ENCODE data around the gene ZNF611. TPM values are rescaled to one million over a fixed set of nuclear protein-coding genes. Genes with fewer than 3 reads are reported as not detected.
A peak's percentile ranks its signal among the peaks of the same experiment; 100 is the strongest.
"Not testable (repeated sequence)": the region's sequence is repeated elsewhere in the genome, so short reads cannot be mapped to it uniquely, and the experiment has no call there.

ZNF611 gene
- 1 to 10 TPM; 4.9 to 8.7 (median 7.9) TPM for total RNA-seq

- H3K36me3 ChIP-seq, result peaks cover 0 to 8% (median 0%) of the 10 kb centered on the region in 3 donors
- peak; percentile 82 for DNase-seq
- H3K27me3 ChIP-seq, result no peaks in the 10 kb centered on the region
- peak within 1 kb of the TSS; percentile 86 to 94 (median 90) for H3K27ac ChIP-seq
- H3K9me3 ChIP-seq, result no peaks in the 10 kb centered on the region
- TF ChIP-seq POLR2A (IDR thresholded peaks at IDR 0.05) (peak in 3 of 4 donors; percentile 51 to 82 (median 73)), CTCF (IDR thresholded peaks at IDR 0.05) (peak; percentile 50 to 88 (median 72))
- WGBS, 2 donors, result 12 to 16% methylated on average over 19 to 27 of the region's 38 CpGs
- intact Hi-C loops (cut with DNase I), result no loop called here
- H3K4me1 ChIP-seq, result peaks cover 0 to 24% (median 0%) of the 10 kb centered on the region in 3 donors
- H3K4me3 ChIP-seq, result peak within 1 kb of the TSS; percentile 72 to 84 (median 79)
Measured at GRCh38 chr19:52734893-52735661, at the start of gene ZNF611. Gene ZNF611 (minus strand): TSS chr19:52735044. CDS start chr19:52715894, 19,150 bp downstream.

DNA sequence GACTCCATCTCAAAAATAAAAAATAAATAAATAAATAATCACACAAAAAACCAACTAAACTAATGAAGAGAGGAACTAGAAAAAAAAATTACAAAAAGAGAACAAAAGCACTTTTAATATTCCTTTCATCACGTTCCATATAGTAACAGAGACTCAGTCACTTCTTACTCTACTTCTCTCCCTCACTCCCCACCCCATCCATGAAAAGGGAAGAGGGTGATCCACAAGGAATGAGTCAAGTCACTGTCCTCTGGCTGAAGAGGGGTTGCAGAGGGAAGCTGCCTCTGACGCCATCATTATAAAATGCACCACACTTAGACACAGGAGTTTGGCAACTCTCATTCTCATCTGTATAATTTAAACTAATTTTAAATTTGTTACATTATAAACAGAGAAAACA is 48.0 kb upstream of the ZNF611 start:
- Histone ChIP-seq H3K4me1 (peaks cover 0 to 28% (median 4%) of the 10 kb centered on the region in 3 donors), H3K9me3 (peaks cover 0 to 30% (median 0%) of the 10 kb centered on the region in 3 donors), H3K36me3 (peaks cover 0 to 55% (median 0%) of the 10 kb centered on the region in 3 donors)
- DNase-seq; H3K27ac ChIP-seq; H3K4me3 ChIP-seq; intact Hi-C loops (cut with DNase I); H3K27me3 ChIP-seq: not testable (repeated sequence)
- WGBS, 2 donors, result 70 to 80% methylated on average over 2 of the region's 2 CpGs

- peaks cover 0 to 92% (median 6%) of the 10 kb centered on the region in 3 donors for H3K36me3 ChIP-seq
Measured at GRCh38 chr19:52778811-52779210, 44.0 kb upstream of the ZNF611 start.

DNA sequence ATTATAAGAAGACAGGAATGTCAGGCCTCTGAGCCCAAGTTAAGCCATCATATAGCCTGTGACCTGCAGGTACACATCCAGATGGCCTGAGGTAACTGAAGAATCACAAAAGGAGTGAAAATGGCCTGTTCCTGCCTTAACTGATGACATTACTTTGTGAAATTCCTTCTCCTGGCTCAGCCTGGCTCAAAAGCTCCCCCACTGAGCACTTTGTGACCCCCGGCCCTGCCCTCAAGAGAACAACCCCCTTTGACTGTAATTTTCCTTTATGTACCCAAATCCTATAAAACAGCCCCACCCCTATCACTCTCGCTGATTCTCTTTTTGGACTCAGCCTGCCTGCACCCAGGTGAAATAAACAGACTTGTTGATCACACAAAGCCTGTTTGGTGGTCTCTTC is 21.6 kb upstream of the ZNF611 start:
- WGBS, 2 donors, result 48 to 56% methylated on average over 1 to 2 of the region's 2 CpGs
- H3K27ac ChIP-seq; DNase-seq; H3K36me3 ChIP-seq; H3K4me3 ChIP-seq; H3K27me3 ChIP-seq; H3K4me1 ChIP-seq; intact Hi-C loops (cut with DNase I): not testable (repeated sequence)
- peaks cover 0 to 47% (median 0%) of the 10 kb centered on the region in 3 donors for H3K9me3 ChIP-seq

More at GRCh38 chr19:52778811-52779210, 44.0 kb upstream of the ZNF611 start:
- no peak overlapping the region for H3K27ac ChIP-seq
- no peak overlapping the region for H3K4me3 ChIP-seq
- DNase-seq, result no peak
- intact Hi-C loops (cut with DNase I), result no loop called here
- TF ChIP-seq POLR2A (IDR thresholded peaks at IDR 0.05), result no peak
- no peak for TF ChIP-seq CTCF (IDR thresholded peaks at IDR 0.05)
- H3K4me1 ChIP-seq, result no peaks in the 10 kb centered on the region
- no peaks in the 10 kb centered on the region for H3K27me3 ChIP-seq
- H3K9me3 ChIP-seq, result peaks cover 0 to 49% (median 0%) of the 10 kb centered on the region in 3 donors
- 71 to 74% methylated on average over 1 to 3 of the region's 3 CpGs for WGBS, 2 donors

GRCh38 chr19:52749780-52750179 is 14.9 kb upstream of the ZNF611 start:
- Histone ChIP-seq H3K36me3 (no peaks in the 10 kb centered on the region), H3K9me3 (peaks cover 0 to 4% (median 0%) of the 10 kb centered on the region in 3 donors), H3K27me3 (no peaks in the 10 kb centered on the region), H3K4me3 (no peak overlapping the region), H3K4me1 (no peaks in the 10 kb centered on the region), H3K27ac (no peak overlapping the region)
- intact Hi-C loops (cut with DNase I), result no loop called here
- WGBS, 2 donors, result 38 to 42% methylated on average over 4 of the region's 4 CpGs
- DNase-seq, result no peak
- TF ChIP-seq POLR2A (IDR thresholded peaks at IDR 0.05) (no peak), CTCF (IDR thresholded peaks at IDR 0.05) (no peak)

- Histone ChIP-seq H3K4me3 (no peak overlapping the region), H3K36me3 (no peaks in the 10 kb centered on the region), H3K4me1 (no peaks in the 10 kb centered on the region), H3K27ac (no peak overlapping the region), H3K9me3 (no peaks in the 10 kb centered on the region), H3K27me3 (no peaks in the 10 kb centered on the region)
- intact Hi-C loops (cut with DNase I), result no loop called here
- TF ChIP-seq CTCF (IDR thresholded peaks at IDR 0.05) (peak in 5 of 6 experiments; percentile 26 to 43 (median 41)), POLR2A (IDR thresholded peaks at IDR 0.05) (no peak)
- whole genome bisulfite sequencing, 2 donors, result 28 to 38% methylated on average over 8 of the region's 8 CpGs
- DNase-seq, result no peak
Measured at GRCh38 chr19:52748336-52748950, 13.6 kb upstream of the ZNF611 start.

- intact Hi-C loops (cut with DNase I); DNase-seq; H3K4me3 ChIP-seq; H3K4me1 ChIP-seq; H3K27ac ChIP-seq; H3K36me3 ChIP-seq; H3K9me3 ChIP-seq; H3K27me3 ChIP-seq: not testable (repeated sequence)
- 60 to 67% methylated on average over 9 to 10 of the region's 10 CpGs for WGBS, 2 donors
Measured at GRCh38 chr19:52745919-52746318, 11.1 kb upstream of the ZNF611 start.
